Measurements from ENCODE around the gene SMIM41.

The SMIM41 gene

DNA sequence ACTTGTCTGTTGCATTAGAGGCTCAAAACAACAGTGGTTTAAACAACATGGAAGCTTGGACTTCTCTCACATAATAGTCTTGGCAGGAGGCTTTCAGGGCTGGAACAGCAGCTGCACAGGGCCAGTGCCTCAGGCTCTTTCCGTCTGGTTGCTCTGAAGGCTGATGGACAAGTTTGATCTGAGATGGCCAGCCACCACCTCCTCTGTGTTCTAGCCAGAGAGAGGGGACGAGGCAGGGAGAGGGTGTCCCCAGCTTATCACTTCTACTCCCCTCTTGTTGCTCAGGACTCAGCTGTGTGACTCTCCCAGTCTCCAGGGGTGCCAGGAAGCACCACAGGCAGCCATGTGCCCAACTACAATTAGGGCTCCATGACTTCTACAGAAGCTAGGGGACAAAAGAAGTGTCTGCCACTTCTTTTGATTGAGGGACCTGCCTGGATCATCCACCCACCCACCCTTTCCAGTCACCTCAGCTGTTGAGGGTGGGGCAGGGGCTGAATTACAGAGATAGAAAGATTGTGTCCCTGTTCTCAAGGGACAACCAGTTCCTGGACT lies 46.6 kb downstream of the SMIM41 start:
- DNase-seq = no peak

DNA sequence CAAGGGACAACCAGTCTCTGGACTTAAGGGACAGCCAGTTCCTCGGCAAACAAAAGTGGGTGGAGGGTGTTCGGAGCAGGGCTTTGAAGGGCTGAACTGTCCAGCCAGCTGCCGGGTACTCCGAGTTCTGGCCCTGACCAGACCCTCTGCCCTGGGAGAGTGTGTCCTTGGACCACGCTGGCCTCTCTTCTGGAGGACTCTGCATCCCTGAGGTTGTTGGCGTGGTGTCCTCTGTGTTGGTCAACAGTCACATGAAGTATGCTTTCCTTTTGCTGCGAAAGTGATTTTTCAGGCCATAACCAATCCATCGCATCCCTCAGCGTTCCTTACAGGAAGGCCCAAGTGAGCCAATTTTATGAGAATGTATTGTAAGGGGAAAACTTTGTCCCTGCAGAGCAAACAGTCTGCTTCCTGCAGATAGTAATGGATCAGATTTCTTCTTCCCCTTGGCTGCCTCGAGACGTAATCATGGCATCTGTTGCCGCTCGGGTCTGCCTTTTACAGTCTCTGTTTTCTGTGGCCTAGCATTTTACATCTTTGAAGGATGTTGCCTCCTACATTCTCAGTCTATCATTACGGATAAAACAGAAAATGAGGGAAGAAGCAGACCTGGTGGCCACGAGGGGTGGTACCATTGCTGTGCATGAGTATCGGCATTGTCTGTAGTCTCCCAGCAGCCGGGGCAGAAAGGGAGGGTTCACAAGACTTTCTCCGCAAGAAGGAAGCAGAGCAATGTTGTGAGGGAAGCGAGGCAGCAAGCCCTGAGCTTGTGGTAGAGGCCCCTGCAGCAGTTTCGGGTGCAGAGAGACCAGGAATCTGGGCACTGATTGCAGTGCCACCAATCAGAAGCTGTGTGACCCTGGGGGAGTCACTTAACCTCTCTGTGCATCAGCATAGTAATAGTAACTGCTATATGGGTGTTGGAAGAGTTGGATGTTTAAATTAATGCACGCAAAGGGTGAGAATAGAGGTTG lies 47.4 kb downstream of the SMIM41 start:
- no peak for DNase-seq

DNA sequence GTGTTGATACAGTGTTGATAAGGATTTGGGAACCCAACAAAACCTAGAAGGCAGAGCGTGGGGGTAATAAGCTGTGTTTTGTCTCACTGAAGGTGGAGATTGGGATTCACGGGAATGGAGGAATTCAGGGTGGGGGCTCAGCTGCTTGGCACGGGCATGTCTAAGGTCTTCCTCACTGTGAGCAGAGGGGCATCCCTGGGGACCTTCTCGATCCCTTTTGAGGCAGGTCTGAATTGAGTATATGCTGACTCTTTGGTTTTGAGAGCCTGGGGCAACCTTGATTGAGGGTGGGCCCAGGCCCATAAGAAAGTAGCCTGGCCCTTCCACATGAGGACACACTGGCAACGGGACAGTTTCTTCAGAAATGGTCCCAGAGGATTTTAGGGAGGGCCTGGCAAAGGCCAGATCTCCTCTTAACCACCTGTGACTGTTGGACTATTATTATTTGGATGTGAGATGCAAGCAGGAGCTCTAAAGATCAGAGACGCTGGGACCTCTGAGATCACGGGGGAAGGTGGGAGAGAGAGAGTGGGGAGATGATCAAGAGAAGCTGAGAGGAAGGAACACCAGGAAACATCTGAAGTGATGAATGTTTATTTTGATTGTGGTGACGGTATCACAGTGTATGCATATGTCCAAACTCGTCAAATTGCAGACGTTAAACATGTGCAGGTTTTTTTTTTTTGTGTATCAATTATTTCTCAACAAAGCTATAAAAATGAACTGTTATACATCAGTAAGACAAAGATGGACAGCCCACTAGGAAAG lies 48.4 kb downstream of the SMIM41 start:
- DNase-seq = no peak

DNA sequence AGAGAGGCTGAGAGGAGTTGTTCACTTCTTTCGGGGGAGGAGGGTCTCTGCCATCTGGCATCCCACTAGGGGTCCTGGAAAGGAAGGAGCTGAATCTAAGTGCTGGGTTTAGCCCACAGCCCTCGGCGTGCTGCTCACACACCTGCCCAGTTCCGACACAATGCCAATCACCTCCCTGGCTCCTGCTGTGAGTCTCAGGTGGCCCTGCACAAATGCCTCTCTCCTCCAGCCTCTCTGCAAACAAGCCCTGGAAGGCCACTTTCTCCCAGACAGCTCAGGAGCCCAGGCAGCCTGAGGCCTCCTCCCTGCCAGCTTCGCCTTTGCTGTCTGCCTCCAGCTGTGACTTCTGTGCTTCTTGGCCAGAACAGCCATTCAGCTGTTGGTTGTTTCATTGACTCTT lies 51.2 kb downstream of the SMIM41 start:
- DNase-seq = no peak

DNA sequence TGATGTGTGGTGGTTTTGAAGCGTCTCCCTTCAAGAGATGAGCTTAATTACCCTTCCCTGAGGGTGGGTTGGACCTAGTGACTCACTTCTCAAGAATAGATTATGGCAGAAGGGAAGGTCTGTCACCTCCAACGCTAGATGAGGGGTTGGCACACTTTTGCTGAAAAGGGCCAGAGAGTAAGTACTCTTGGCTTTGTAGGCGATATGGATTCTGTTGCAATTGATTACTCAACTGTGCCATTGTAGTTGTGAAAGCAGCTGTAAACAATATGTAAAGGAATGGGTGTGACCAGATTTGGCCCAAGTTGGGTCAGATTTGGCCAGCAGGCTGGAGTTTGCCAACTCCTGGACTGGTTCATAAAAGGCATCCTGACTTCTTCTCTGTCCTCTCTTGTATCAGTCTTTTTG lies 53.3 kb downstream of the SMIM41 start:
- no peak for DNase-seq

DNA sequence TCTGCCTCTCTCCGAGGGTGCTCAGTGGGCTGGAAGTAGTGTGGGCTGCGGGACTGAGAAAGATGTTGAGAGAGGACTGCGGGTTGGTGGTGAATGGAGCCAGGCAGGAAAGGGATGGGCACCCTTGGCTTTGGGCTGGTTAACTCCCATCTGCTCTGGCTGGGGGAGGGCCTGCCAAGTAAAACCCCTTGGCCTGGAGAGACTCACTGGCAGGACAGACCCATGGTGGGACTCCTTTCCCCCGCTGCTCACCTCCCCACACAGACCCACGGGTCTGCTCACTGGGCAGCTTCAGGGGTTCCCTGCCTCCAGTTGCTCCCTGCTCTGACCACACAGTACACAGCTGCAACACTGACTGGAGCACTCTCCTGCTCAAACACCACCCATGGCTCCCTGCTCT lies 58.2 kb downstream of the SMIM41 start:
- DNase-seq = no peak

DNA sequence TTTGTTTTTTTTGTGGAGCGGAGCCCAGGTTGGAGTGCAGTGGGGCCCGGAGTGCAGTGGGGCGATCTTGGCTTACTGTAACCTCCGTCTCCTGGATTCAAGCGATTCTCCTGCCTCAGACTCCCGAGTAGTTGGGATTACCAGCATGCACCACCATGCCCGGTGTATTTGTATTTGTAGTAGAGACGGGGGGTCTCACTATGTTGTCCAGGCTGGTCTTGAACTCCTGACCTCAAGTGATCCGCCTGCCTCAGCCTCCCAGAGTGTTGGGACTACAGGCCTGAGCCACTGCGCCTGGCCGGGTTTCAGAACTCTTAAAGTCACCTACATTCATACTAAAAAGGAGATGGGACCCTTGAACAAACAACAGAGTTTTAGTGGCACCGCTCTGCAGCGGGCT lies 59.6 kb downstream of the SMIM41 start:
- no peak for DNase-seq

DNA sequence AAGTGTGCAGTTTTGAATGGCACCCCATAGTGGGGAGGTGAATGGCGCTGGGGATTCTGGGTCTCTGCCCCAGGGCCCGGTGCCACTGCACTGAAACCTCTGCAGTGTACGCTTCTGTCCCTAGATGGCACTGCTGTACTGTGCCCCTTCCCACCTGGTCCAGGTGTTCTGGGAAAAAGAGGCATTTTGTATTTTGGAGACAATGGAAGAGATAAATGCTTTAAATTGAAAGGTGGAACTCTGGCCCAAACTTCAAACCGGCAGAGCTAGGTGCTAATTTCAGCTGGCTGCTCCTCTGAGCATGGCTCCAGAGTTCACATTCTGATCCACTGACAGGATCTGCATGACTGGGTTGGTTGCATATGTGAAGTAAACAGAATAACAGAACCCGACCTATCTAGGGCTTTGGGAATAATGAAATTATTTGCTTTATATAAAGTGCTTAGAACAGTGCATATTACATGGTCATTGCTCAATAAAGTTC lies 60.1 kb downstream of the SMIM41 start:
- no peak for DNase-seq

DNA sequence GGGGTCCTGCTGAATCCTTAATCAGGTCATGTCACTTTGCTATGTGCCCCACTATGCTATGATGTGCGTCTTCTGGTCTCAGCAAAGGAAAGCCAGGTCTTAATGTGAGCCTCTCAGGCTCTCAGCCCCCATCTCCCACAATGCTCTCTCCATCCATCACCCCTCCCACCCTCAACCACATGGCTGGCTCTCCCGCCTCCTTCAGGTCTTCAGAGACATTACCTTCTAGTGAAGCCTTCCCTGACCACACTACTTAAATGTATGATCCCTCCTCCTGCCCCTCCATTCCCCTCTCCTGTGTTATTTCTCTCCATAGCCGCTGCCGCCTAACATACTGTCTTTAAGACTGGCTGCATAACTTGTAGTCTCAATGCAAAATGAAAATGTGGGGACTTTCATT lies 61.8 kb downstream of the SMIM41 start:
- DNase-seq = no peak

DNA sequence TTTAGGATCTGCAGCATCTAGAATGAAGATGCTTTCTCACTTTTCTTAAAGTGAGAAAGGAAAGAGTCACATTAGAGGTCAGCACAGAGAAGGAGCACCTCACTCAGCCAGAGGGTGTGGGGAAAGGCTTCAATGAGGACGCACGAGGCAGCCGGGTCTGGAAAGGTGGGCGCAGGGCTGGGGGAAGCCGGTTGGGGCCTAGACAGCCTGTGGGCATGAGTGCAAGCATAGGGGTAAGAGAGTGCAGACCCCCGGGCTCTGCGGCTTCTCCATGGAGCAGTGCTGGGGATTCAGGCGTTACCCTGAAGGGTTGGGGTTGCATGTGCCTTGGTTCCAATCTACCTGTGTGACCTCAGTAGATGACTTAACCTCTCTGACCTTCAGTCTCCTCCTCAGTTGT lies 62.4 kb downstream of the SMIM41 start:
- no peak for DNase-seq

DNA sequence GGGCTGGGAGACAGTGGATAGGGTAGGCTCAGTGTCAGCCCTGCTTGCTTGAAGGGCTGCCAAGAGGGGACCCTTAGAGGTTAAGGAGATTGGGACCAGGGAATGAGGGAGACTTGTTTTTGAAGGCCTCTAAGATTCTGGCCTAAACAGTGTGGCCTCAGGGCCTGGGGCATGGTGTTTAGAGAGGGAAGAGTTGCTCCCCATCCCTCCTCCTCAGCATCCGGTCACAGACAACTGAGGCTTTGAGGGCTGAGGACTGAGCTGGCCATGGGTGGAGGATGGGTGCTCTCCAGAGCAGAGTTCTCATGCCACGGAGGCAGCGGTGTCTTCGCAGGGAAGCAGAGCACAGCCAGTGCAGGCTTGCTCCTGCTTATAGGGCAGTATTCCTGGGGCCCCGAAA lies 62.9 kb downstream of the SMIM41 start:
- DNase-seq = no peak

DNA sequence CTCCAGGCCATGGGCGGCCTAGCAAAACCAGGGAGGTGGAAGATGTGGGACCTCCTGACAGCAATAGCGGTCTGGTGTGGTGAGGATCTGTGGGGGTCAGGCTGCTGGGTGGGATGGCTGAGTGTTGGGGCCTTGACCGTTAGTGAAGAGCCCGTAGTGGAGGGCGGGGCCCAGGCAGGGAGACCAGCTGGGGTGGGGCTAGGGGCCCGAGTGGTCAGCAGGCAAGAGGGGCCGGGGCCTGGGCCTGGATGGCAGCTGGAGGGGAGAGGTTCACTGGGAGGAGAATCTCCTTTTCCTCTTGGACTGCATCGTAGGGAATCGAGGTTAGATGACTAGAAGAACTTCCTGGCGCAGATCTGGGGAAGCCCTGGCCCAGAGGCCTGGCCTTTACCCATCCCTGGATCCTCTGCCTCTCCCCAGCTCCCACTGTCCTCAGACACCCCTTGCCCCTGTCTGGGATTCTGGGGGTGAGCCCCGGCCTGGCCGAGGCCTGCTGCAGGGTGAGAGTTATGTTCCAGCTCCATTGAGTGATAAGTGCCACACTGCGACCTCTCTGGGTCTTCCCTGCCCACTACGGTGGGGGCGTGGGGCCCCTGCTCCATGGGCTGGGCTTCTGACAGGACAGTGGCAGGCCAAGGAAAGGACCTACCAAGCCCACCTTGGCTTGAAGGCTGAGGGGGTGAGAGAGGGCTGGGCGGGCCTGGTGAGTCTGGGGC lies 65.2 kb downstream of the SMIM41 start:
- DNase-seq = no peak

DNA sequence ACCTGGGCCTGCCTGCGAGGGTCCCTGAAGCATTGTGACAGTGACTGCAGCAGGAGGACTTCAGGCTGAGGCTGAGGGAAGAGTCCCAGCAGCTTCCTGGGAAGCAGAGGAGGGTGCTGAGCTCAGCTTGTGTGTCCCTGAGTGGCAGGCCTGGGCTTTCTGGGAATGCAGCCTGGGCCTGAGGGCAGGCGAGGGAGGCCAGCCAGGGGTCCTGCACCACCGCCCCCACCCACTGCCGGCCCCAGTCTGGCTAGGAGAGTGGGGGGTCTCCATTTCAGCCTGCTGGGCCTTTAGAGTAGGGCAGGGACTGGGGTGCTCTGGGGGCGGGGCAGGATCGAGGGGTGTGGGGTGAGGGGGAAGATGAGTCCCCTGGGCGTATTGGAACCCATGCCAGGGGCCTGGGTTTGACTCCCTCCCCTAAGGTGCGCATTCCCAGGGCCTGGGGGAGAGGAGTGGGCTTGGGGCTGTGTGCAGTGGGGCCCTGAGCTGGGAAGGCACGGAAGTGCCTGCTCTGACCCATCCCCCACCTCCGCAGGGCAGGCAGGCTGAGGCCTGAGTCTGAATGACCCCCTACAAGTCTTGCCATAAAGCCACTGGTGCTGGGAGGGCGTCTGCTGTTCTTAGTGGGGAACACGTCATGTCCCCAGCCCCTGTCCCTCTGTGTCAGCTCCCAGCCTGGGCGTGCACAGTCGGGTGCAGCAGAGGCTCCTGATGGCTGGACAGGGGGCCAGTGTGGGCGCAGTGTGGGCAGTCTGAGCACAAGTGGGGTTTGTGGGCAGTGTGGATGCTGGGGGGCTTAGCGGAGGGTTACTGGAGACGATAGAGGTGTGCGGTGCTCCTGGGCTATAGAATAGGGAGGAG lies 66.0 kb downstream of the SMIM41 start:
- no peak for DNase-seq

DNA sequence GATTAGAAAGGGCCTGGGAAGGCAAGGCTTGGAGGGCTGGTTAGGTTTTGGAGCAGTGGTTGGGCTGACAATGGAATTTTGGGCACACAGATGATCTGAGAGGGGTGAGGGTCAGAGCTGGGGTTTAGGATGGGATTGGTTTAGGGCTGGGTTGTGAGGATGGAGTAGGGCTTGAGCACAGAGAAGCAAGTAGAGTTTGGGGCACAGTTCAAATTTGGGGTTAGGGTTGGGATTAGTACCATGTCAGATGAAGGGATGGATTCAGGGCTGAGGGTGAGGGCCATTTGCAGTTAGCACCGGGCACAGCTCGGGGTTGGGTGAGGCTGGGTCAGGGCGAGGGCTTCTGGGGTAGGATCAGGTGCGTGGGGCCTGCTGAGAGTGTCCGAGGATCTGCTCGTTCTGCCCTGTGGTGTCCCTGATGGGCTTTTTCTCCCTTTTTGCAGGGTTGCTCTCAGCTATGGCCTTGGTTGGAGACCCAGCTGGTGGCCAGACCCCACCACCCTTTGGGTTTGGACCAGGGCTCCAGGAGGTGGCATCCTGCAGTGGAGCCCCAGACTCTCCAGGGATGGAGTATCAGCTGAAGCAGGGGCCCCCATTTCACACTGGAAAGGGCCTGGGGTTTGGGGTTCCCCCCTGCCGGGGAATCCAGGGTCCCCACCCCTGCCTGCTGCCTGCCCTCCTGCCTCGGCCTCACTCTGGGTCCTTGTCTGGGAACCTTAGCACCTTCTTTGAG lies 66.8 kb downstream of the SMIM41 start:
- no peak for DNase-seq

DNA sequence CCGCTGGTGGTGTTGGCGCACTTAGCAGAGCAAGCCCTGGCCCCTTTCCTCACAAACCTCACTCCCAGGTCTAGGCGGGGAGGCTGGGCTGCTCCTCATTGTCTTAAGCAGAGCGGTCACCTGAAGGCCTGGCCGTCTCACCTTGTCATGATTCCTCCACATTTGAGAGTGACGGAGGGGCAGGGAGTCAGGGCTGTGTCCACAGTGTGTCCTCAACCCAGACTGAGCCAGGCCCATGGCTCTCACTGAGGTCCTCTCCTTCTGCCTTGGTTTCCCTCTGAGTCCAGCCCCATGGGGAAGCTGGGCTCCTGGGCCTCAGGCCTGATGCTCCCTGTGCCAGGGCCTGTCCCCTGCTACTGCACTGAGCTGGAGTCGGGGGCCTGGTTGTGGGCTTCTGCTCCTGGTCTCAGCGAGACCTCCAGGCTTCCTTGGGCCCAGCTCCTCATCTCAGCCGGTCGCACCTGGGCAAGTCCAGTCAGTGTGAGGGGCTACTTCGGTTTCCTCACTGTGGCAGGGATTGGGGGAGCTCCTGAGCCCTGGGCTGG lies 67.4 kb downstream of the SMIM41 start:
- no peak for DNase-seq

DNA sequence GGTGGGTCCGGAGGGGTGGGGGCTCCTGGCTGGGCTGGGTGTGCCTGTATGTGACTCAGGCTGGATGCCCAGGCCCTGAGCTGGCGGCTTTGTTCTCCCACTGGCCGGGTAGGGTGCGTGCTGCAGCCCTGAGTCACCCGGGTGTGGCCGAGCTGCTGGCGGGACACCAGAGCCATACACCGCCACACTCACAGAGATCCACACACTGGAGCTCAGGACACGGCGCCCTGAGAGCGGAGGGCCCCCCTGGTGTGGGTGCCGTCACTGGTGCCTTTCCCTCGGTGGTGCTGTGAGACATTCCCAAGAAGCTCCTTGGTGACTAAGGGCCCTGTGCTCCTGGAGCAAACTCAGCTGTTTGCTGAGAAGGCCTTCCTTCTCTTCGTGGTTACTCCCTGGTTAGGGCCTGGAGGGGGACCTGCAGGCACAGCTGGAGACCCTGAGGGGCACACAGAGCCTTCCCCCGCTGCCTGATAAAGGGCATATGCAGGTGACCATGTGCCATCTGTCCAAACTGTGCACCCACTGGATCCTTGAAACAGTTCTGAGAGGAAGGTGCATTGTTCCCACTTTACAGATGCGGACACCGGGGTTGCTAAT lies 68.0 kb downstream of the SMIM41 start:
- no peak for DNase-seq

DNA sequence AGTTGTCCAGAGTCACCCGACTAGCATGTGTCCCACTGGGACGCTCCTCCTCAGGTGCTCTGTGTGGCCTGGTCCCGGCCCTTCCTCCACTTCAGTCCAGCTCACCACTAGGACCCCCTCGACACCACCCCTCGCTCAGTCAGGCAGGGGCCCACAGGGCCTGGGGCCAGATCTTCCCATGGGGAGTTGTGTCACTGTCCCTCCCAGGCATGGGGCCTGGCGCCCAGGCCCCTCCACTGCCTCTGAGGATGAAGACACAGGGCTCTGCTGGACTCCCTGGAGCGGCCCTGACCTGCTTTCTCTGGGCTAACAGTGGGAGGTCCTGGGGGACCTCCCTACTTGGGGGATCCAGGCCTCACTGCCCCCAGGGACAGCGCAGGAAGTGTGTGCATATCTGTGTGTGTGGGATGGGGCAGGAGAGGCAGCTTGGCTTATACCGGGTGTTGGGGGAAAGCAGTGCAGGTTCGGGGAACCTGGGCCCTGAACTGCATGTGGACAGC lies 68.5 kb downstream of the SMIM41 start:
- no peak for DNase-seq

DNA sequence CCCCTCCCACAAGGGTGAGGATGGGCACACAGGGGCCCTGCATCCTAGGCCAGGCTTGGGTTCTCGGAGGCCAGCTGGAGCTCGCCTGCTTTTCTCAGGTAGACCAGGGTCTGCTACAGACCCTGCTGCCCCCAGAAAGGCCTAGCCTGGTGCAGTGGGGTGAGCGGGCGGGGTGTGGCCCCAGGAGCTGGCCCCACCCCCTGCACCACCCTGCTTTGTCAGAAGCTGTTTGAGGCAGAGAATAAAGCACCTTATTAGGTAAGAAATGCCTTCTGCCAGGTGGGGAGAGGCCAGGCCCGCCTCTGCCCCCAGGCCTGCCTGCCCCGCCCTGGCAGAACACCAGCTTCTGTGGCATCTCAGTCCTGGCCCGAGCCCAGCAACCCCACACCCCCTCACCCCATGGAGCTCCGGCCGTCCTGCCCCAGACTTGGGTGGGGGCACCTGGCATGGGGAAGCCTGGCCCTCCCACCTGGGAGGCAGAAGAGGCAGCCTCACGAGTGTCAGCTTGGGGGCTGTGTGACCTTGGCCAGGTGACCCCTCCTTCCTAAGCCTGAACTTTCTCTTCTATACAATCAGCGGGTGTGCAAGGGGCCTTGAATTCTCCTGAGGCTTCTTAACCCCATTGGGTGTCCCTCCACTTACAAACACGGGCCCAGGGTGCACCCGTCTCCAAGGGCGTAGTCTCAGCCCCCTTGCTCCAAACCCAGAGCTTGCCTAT lies 69.1 kb downstream of the SMIM41 start:
- DNase-seq = no peak

DNA sequence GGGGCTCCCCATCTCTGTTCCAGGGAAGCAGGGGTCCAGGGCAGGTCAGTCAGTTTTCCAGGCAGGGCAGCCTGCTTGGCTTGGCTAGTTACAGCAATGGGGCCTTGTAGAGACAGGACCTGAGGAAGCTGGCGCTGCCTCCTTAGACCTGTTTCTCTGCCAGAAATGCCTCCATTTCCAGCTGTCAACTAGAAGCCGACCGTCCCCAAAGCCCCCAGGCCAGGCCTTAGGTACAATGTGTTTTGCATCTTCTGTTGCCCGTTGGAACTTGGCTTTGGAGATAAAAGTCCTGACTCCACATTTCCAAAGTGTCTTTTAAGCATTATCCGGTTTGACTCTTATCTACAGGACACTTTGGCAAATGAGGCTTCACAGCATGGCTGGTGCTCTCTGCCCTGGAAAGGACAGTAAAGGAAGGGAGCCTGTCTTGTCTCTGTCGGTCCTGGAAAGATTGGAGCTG lies 69.7 kb downstream of the SMIM41 start:
- DNase-seq = no peak
